Sigmoid colon (tissue), 7 donors: ENCODE results near the gene SNRPF. TPM values are rescaled to one million over a fixed set of nuclear protein-coding genes. Genes with fewer than 3 reads are reported as not detected.

Experiments used
- DNase-seq: peaks from one replicate; pipeline ENCODE4 v3.0.0-alpha.2; 2019
- H3K27ac ChIP-seq, 4 donors: fragments of 200-600 bp; sonication (generic); one replicate each; pipeline ENCODE4 v1.5.1; 2016 to 2019; ENCODE audit warnings: mild to moderate bottlenecking in 1 of 4
- H3K27me3 ChIP-seq, 3 donors: fragments of 200-600 bp; sonication (generic); one replicate each; pipeline ENCODE4 v1.5.1; 2019; ENCODE audit warnings: mild to moderate bottlenecking in 1 of 3
- H3K36me3 ChIP-seq, 4 donors: fragments of 200-600 bp; sonication (generic); one replicate each; pipeline ENCODE4 v1.5.1; 2016 to 2019
- H3K4me1 ChIP-seq, 4 donors: fragments of 200-600 bp; sonication (generic); one replicate each; pipeline ENCODE4 v1.5.1; 2017 to 2019
- H3K4me3 ChIP-seq, 4 donors: fragments of 200-600 bp; sonication (generic); one replicate each; pipeline ENCODE4 v1.5.1; 2017 to 2019; ENCODE audit warnings: mild to moderate bottlenecking in 2 of 4, moderate library complexity in 1 of 4
- H3K9me3 ChIP-seq, 4 donors: fragments of 200-600 bp in 3 of 4; sonication (generic) in 3 of 4; one replicate each; pipeline versions ENCODE4 v1.5.1 to v1.6.1; 2013 to 2019
- EP300 ChIP-seq, 4 donors: sonication (generic); formaldehyde crosslinking; IDR thresholded peaks; one replicate each; pipeline ENCODE4 v1.6.1; 2017; ENCODE audit warnings: antibody characterized with exemption in 4 of 4
- POLR2A ChIP-seq, 2 donors: fragments of 450-650 bp; IDR thresholded peaks; one replicate each; pipeline ENCODE4 v1.6.1; 2016; ENCODE audit warnings: antibody characterized with exemption in 2 of 2, mild to moderate bottlenecking in 2 of 2, moderate library complexity in 2 of 2
- POLR2AphosphoS5 ChIP-seq, 4 donors: sonication (generic); formaldehyde crosslinking; IDR thresholded peaks; one replicate each; pipeline ENCODE4 v1.6.1; 2017; ENCODE audit warnings: antibody characterized with exemption in 4 of 4
- WGBS, 2 donors: extraction: QIAGEN DNeasy Blood & Tissue Kit; methylation state at CpG; one replicate each; pipeline ENCODE4 v1.1.7; 2013; 5-methylcytosine and 5-hydroxymethylcytosine counted together
- intact Hi-C: fragments of 100-400 bp; cut with DNase I; formaldehyde crosslinking; loops from one replicate; pipeline ENCODE4 v1.15.1; 2023
- polyA plus RNA-seq, 3 donors: library from polyadenylated mRNA; stranded (reverse); fragments of 200-250 nt; gene quantifications; one replicate each; pipeline ENCODE4 v1.2.3, GENCODE V29; 2013
- total RNA-seq, 4 donors: library from RNA; depleted of rRNA; stranded (reverse); fragments of >200 nt; gene quantifications; one replicate each; pipeline ENCODE4 v1.1.0, GENCODE V29; 2016
- TF ChIP-seq, protein P1 (sequence below), 4 experiments: fragments of 450-650 bp in 3 of 4; fragments of 200-600 bp in 1 of 4; IDR thresholded peaks; one replicate each; pipeline ENCODE4 v1.5.1; 2016 to 2019; ENCODE audit warnings: antibody characterized with exemption in 4 of 4, mild to moderate bottlenecking in 3 of 4, moderate library complexity in 2 of 4
- donor health status: healthy with polysubstance abuse.
- donor health status: Bipolar disorder and iron deficiency.
- donor health status: healthy.

The SNRPF gene
- total and polyA plus RNA-seq, 7 donors: 3.0 to 52.3 (median 9.0) TPM

- peaks cover 0 to 22% (median 20%) of the 10 kb centered on the region in 4 donors for H3K4me1 ChIP-seq
- no peaks in the 10 kb centered on the region for H3K9me3 ChIP-seq
- H3K27me3 ChIP-seq: no peaks in the 10 kb centered on the region
- no peak overlapping the region for H3K27ac ChIP-seq
- peaks cover 0 to 19% (median 12%) of the 10 kb centered on the region in 4 donors for H3K36me3 ChIP-seq
- 41 to 58% methylated on average over 18 of the region's 18 CpGs for WGBS, 2 donors
- no peak for DNase-seq
- H3K4me3 ChIP-seq: peak overlapping the region; percentile 66 to 79 (median 72)
- no peak for TF ChIP-seq POLR2A (IDR thresholded peaks at IDR 0.05)
- TF ChIP-seq EP300 (IDR thresholded peaks at IDR 0.05): no peak
- TF ChIP-seq POLR2AphosphoS5 (IDR thresholded peaks at IDR 0.05): no peak
- TF ChIP-seq, protein P1, sequence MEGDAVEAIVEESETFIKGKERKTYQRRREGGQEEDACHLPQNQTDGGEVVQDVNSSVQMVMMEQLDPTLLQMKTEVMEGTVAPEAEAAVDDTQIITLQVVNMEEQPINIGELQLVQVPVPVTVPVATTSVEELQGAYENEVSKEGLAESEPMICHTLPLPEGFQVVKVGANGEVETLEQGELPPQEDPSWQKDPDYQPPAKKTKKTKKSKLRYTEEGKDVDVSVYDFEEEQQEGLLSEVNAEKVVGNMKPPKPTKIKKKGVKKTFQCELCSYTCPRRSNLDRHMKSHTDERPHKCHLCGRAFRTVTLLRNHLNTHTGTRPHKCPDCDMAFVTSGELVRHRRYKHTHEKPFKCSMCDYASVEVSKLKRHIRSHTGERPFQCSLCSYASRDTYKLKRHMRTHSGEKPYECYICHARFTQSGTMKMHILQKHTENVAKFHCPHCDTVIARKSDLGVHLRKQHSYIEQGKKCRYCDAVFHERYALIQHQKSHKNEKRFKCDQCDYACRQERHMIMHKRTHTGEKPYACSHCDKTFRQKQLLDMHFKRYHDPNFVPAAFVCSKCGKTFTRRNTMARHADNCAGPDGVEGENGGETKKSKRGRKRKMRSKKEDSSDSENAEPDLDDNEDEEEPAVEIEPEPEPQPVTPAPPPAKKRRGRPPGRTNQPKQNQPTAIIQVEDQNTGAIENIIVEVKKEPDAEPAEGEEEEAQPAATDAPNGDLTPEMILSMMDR (IDR thresholded peaks at IDR 0.05): no peak
- intact Hi-C loops: loop anchor here (1.0 to 5.0 kb wide), 2 partner anchors 66 to 85 kb away; partner anchors contain the start of genes AMDHD1 and CCDC38
These were observed 953 bp upstream of the SNRPF start for GRCh38 chr12:95857799-95858198.

DNA sequence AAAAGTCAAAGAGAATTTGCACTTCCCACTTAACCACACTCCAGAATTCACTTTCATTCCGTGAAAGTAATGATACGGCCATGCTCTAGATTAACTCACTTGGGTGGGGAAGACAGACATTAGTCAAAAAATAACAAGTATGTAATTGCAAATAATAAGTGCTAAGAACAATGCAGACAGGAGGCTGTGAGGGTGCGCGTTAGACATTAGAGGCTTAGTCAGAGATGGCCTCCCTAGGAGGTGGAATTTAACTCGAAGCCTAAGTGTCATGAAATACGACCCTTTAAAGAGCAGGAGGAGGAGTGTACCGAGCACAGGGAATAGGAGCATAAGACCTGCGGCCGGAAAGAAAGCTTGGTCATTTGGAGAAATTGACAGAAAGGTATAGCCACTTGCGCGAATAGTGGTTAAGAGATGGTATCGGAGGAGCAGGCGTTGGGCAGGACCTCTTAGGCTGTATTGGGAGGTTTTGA, 628 bp downstream of the SNRPF start:
- Histone ChIP-seq H3K9me3 (no peaks in the 10 kb centered on the region), H3K27me3 (no peaks in the 10 kb centered on the region), H3K36me3 (peaks cover 0 to 32% (median 14%) of the 10 kb centered on the region in 4 donors), H3K4me3 (peak overlapping the region; percentile 66 to 79 (median 72)), H3K4me1 (peaks cover 0 to 22% (median 20%) of the 10 kb centered on the region in 4 donors), H3K27ac (peak overlapping the region; percentile 74 to 81 (median 79))
- TF ChIP-seq EP300 (IDR thresholded peaks at IDR 0.05): no peak
- DNase-seq: no peak
- 1 to 2% methylated on average over 13 of the region's 13 CpGs for WGBS, 2 donors
- intact Hi-C loops: loop anchor here (5.0 kb wide), 1 partner anchor 83 kb away; the partner anchor contains the start of genes AMDHD1 and CCDC38

DNA sequence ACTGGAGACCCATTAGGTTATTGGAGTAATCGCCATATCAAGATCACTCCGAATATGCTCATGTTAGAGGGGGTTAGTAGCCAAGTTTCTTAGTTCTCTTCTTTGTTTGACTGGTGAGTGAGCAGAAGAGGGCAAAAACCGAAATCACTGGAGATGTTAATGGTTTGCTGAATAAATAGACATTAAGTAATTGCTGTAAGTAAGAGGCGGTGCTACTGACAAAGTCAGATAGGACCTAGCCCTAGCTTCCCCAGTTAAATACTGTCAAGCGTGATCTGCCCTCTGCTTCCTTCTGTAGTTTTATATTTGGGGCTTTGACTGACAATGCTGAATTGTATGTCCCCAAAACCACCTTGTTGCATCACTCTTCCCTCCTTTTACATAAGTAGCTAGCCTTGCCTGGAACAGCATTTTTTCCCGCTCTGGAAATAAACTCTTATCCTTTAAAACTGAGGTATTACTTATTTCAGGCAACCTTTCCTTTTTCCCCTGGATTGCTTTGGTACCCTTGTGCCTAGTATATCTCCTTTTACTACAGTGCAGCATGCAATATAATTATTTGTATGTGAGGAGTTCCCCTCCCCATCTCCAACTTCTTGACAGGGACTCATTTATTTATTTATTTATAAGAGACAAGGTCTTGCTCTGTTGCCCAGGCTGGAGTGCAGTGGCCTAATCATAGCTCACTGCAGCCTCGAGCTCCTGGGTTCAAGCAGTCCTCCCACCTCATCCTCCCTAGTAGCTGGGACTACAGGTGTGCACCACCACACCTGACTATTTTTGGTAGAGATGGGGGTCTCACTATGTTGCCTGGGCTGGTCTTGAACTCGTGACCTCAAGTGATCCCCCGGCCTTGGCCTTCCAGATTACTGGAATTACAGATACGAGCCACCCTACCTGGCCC, 1.4 kb downstream of the SNRPF start:
- Histone ChIP-seq H3K27ac (no peak overlapping the region), H3K4me3 (peak overlapping the region in 3 of 4 donors; percentile 66 to 79 (median 69)), H3K27me3 (no peaks in the 10 kb centered on the region), H3K36me3 (peaks cover 0 to 41% (median 14%) of the 10 kb centered on the region in 4 donors), H3K9me3 (no peaks in the 10 kb centered on the region), H3K4me1 (peaks cover 0 to 22% (median 20%) of the 10 kb centered on the region in 4 donors)
- intact Hi-C loops: loop anchor here (5.0 kb wide), 1 partner anchor 82 kb away; the partner anchor contains the start of genes AMDHD1 and CCDC38
- no peak for DNase-seq
- TF ChIP-seq EP300 (IDR thresholded peaks at IDR 0.05): no peak
- TF ChIP-seq, protein P1 (IDR thresholded peaks at IDR 0.05): no peak
- no peak for TF ChIP-seq POLR2A (IDR thresholded peaks at IDR 0.05)
- TF ChIP-seq POLR2AphosphoS5 (IDR thresholded peaks at IDR 0.05): no peak
- 58 to 68% methylated on average over 10 of the region's 10 CpGs for WGBS, 2 donors

DNA sequence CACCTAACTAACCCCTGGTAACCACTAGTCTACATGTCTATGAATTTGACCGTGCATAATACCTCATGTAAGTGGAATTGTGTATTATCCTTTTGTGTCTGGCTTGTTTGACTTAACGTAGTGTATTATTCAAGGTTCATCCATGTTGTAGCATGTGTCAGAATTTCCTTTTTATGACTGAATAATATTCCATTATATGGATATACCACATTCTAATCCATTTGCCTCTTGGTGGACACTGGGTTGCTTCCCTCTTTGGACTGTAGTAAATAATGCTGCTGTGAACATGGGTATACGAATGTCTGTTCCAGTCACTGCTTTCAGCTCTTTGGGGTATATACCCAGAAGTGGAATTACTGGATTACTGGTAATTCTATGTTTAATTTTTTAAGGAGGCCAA, 3.3 kb downstream of the SNRPF start:
- H3K4me3 ChIP-seq: no peak overlapping the region
- intact Hi-C loops: no loop called here
- no peak for TF ChIP-seq POLR2AphosphoS5 (IDR thresholded peaks at IDR 0.05)
- no peak for TF ChIP-seq POLR2A (IDR thresholded peaks at IDR 0.05)
- TF ChIP-seq, protein P1 (IDR thresholded peaks at IDR 0.05): no peak
- no peak for TF ChIP-seq EP300 (IDR thresholded peaks at IDR 0.05)
- peaks cover 0 to 59% (median 14%) of the 10 kb centered on the region in 4 donors for H3K36me3 ChIP-seq
- H3K27ac ChIP-seq: no peak overlapping the region
- 96 to 99% methylated on average over 3 of the region's 3 CpGs for WGBS, 2 donors
- H3K27me3 ChIP-seq: no peaks in the 10 kb centered on the region
- DNase-seq: no peak
- H3K4me1 ChIP-seq: peaks cover 0 to 22% (median 20%) of the 10 kb centered on the region in 4 donors
- no peaks in the 10 kb centered on the region for H3K9me3 ChIP-seq

GRCh38 chr12:95863337-95863736, 4.6 kb downstream of the SNRPF start:
- intact Hi-C loops: no loop called here
- TF ChIP-seq EP300 (IDR thresholded peaks at IDR 0.05) (no peak), POLR2A (IDR thresholded peaks at IDR 0.05) (no peak)
- peaks cover 0 to 67% (median 14%) of the 10 kb centered on the region in 4 donors for H3K36me3 ChIP-seq

More at GRCh38 chr12:95863337-95863736, 4.6 kb downstream of the SNRPF start:
- H3K4me1 ChIP-seq: peaks cover 0 to 16% (median 14%) of the 10 kb centered on the region in 4 donors
- no peak overlapping the region for H3K4me3 ChIP-seq
- no peak for DNase-seq
- no peaks in the 10 kb centered on the region for H3K9me3 ChIP-seq
- no peak overlapping the region for H3K27ac ChIP-seq
- no peaks in the 10 kb centered on the region for H3K27me3 ChIP-seq
